ENCODE measurements around the gene NR3C1.
"Not testable (repeated sequence)": the region's sequence is repeated elsewhere in the genome, so short reads cannot be mapped to it uniquely, and the experiment has no call there.

NR3C1 gene

GRCh38 chr5:143329843-143330242 is 73.6 kb downstream of the NR3C1 start:
- DNase-seq = no peak

GRCh38 chr5:143328589-143329220 is 74.8 kb downstream of the NR3C1 start:
- DNase-seq = no peak

DNA sequence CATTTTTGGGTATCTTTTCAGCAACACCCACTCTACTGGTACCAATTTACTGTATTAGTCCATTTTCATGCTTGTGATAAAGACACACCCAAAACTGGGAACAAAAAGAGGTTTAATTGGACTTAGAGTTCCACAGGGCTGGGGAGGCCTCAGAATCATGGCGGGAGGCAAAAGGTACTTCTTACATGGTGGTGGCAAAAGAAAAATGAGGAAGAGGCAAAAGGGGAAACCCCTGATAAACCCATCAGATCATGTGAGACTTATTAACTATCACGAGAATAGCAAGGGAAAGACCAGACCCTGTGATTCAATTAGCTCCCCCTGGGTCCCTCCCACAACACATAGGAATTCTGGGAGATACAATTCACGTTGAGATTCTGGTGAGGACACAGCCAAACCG is 78.4 kb downstream of the NR3C1 start:
- not testable (repeated sequence) for DNase-seq

DNA sequence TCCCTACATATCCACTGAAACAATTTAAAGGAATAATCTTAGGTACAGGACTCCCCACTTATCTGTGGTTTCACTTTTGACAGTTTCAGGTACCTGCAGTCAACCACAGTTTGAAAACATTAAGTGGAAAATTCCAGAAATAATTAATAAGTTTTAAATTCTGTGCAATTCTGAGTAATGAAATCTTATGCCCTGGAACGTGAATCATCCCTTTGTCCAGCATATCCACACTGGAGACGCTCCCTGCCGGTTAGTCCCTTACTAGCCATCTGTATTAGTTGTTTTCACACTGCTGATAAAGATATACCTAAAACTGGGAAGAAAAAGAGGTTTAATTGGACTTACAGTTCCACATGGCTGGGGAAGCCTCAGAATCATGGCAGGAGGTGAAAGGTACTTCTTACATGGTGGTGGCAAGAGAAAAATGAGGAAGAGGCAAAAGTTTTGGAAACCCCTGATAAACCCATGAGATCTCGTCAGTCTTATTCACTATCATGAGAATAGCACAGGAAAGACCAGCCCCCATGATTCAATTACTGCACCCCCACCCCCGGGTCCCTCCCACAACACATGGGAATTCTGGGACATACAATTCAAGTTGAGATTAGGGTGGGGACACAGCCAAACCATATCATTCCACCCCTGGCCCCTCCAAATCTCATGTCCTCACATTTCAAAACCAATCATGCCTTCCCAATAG is 80.4 kb downstream of the NR3C1 start:
- not testable (repeated sequence) for DNase-seq

- DNase-seq = no peak
These were observed 81.3 kb downstream of the NR3C1 start for GRCh38 chr5:143322176-143322575.

- peak in 1 of 2 experiments; percentile 4 for DNase-seq
These were observed 83.9 kb downstream of the NR3C1 start for GRCh38 chr5:143319437-143320227.

DNA sequence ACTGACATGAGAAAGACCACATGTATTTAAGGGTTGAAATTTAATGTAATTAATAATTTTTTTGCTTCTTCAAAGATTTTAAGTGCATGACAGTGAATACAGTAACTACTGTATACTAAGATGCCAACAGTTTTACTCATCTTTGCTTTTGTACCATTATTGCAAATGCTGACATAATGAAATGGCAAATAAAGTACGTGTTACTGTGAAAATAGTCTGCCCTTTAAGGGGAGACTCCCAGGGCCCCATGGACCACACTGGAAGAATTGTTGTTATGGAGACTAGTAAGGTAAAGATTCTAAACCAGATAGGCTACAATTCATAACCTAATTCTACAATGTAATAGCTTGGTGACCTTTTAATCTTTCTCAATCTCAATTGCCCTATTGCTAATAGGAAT is 84.7 kb downstream of the NR3C1 start:
- DNase-seq = no peak

- DNase-seq = no peak
These were observed 85.2 kb downstream of the NR3C1 start for GRCh38 chr5:143318270-143318669.

GRCh38 chr5:143316844-143317631 is 86.4 kb downstream of the NR3C1 start:
- peak in 1 of 2 experiments; percentile 81 for DNase-seq

- no peak for DNase-seq
These were observed 87.1 kb downstream of the NR3C1 start for GRCh38 chr5:143316337-143316736.

DNA sequence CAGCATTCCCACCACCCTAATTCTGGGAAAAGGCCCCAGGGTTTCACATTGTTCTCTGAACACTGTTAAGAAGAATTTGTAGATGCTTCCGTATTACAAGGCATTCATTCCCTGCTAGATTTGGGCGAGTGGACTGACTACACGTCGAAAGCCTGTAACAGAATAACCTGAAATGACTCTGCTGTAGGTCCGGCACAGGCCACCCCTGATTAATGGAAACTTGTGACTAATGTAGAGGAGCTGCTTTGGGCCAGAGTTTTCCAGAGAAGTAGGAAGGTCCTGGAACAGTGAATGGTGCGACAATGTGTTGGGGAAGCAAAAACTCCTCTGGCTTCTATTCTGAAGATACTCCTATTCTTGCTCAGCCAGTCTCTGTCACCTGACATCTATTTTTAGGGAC is 87.6 kb downstream of the NR3C1 start:
- no peak for DNase-seq

GRCh38 chr5:143315214-143315613 is 88.3 kb downstream of the NR3C1 start:
- DNase-seq = no peak

GRCh38 chr5:143314659-143315058 is 88.8 kb downstream of the NR3C1 start:
- peak in 1 of 2 experiments; percentile 38 for DNase-seq

GRCh38 chr5:143314099-143314498 is 89.4 kb downstream of the NR3C1 start:
- no peak for DNase-seq

DNA sequence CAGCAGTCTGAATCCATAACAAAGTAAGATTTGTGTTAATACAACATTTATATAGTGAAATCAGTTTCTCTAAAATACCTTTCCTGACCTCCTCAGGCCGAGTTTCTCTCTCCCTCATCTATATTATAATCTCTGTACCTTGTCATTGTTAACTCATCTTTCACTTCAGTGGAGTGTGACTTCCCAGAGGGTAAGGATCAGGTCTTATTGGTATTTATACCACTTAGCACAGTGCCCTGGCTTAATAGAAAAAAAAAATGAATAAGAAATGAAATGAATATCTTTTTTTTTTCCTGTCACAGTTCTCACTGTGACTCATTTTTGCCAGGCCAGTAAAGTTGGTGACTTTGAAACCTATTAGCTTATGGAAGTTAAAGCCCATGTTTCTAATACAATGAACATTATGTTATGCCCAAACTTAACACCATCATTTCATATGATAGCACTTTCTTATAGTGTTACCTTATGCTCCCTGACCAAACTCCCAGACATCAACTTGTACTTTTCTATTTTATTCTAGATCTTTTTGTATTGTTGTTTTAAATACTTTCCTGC is 90.1 kb downstream of the NR3C1 start:
- DNase-seq = no peak

DNA sequence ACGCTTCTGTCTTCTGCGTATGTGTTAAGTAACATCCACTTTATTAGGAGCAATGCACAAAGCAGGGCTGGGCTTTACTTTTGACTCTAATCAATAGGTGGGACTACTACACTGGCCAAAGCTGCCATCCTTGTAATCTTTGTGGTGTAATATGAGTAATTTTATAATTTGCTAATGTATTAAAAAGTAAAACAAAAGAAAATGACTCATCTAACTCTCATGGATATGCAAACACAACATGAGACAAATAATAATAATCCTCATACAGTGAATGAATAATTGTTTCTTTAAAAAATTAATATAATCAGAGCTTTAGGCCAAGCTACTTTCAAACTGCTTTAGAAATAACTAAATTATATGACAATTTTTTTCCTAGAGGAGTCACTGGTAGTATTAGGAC is 90.7 kb downstream of the NR3C1 start:
- no peak for DNase-seq

GRCh38 chr5:143311955-143312354 is 91.5 kb downstream of the NR3C1 start:
- no peak for DNase-seq

- DNase-seq = no peak
These were observed 92.1 kb downstream of the NR3C1 start for GRCh38 chr5:143311428-143311827.

- no peak for DNase-seq
These were observed 93.6 kb downstream of the NR3C1 start for GRCh38 chr5:143309661-143310431.

DNA sequence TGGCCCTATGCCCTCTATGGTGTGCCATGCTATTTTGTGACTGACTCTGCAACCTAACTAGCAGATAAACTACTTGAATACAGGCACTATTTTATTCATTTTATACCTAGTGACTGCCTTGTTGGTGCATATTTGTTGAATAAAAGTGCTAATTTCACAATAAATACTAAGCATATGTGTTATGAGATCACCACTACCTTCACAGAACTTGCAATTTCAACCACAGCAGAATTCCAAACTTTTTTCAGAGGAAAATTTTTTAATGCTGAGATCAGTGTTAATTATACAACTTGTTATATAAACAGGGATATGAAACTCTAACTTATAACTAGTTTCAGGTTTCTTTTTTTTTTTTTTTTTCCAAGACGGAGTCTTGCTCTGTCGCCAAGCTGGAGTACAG is 94.8 kb downstream of the NR3C1 start:
- no peak for DNase-seq

GRCh38 chr5:143306040-143306439 is 97.4 kb downstream of the NR3C1 start:
- peak in 1 of 2 experiments; percentile 35 for DNase-seq

Data from NCI-H446 (cell line).